ENCODE results near the gene CENATAC.
A peak's percentile ranks its signal among the peaks of the same experiment; 100 is the strongest.
"Not testable (repeated sequence)": the region's sequence is repeated elsewhere in the genome, so short reads cannot be mapped to it uniquely, and the experiment has no call there.

CENATAC gene

DNA sequence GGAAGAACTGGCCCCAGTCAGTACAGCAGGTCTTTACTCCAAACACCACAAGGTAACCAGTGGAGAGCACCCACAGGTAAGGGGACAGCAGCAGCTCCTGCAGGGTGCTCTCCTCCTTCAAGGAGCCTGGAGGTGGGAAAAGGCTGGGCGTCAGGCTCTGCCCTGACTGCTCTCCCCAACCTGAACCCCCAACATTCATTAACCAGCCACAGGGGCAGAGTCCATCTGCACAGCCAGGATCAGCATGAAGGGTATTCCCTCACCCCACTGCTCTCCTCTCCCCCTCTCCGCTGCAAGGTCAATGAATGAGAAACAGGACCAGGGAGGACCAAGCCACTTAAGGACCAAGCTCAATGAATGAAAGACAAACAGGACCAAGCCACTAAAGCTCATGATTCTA is 29.0 kb downstream of the CENATAC start:
- DNase-seq (ENCODE audit: low spot score) = no peak

DNA sequence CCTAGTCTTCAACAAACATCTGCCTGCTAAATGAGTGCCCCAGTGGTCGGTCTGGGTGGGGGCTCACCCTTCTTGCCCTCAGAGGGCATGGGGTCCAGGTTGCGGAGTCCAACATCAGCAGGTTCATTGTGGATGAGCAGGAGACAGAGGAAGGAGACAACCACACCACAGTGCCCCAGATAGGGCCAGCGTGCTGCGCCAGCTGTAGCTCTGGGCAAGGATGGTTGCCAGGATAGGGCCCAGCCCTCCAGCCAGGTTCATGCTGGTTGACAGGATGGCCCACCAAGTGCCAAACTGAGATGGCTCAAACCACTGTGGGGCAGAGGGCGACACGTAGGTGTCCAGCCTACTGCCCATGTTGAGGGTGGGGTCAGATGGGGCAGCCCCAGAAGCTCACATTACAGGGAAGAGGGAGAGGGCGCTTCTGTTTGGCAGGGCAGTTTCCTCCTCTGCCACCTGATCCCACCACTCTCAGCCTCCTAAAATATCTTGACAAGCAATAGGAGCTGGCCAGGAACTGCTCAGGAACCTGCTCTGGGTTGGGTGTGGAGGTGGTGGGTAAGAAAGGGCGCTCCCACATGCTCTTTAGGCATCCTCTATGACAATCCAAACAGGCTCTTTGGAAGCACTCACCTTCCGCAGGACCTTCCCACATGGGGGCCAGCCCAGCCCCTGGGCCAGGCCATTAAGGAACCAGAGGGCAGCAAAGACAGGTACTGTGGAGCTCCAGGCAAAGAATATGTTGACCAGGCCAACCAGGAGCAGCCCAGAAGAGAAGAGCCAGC is 29.8 kb downstream of the CENATAC start:
- DNase-seq (ENCODE audit: low spot score) = no peak

DNA sequence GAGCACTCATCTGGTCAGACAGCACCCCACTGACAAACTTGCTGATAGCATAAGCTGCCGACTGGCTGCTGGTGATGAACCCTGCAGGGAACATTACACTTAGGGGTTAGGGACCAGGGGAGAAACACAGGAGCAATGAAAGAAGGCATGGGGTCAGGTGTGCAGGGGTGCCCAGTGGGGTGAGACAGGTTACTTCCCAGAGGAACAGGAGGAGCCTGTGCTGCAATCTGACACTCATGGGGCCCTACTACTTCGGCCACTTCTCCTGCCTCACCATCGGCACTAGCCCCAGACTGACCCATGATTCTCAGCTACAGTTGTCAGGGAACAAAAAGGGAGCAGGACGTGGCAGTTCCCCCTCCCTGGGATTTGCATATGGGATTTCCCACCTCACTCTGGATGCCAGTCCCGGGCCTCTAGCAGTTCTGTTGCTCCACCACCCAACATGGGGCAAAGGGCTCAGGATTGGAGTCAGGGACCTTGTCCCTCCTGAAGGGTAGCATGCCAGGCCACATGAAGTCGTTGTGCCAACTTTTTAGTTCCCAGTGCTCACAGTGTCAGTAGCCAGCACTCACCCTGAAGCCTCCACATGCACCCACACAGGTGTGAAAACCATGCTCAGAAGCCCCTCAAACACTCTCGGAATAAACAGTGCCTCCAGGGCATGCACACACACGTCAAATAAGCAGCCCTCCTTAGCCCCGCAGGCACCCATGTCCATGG is 30.6 kb downstream of the CENATAC start:
- DNase-seq (ENCODE audit: low spot score) = no peak

DNA sequence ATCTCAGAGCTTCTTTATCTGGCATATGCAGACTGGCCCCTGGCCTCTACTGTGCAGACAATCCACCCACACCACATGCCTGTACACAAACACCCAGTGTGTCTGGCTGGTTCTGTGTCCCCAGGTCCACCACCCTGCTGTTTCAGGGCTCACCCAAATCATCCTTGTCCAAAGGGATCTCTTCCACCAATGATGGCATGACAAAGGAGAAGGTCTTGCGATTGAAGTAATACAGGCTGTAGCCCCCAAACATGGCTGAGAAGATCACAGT is 31.1 kb downstream of the CENATAC start:
- DNase-seq (ENCODE audit: low spot score) = peak; percentile 78

DNA sequence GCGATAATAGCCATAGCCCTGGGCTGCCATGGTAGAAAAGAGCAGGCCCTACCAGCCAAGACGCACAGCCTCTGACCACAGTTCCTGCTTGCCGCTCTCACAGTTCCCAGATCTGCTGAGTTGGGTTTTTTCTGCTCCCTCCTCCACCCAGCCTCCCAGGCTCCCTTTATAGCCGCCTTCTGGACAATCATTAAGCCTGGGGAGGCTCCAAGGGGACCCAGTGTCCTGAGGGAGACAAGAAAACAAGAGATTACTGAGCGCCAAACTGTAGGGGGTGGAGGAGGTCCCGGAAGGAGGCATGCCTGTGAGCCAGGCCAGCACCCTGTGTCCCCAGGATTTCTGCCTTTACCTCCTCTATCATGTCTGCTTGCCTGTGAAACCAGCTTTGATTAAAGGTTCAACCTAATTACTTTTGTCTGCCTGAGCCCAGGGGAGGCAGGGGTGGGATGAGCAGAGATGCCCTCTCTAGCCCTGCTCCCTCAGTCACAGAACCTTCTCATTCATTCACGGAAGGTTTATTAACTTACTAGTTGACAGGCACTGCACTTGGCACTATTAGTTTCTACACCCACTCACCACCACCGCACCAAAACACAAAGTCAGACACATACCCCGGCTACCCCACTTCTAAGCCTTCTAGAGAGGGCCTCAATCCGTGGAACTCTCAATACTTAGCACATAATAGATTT is 31.5 kb downstream of the CENATAC start:
- DNase-seq (ENCODE audit: low spot score) = peak; percentile 30

DNA sequence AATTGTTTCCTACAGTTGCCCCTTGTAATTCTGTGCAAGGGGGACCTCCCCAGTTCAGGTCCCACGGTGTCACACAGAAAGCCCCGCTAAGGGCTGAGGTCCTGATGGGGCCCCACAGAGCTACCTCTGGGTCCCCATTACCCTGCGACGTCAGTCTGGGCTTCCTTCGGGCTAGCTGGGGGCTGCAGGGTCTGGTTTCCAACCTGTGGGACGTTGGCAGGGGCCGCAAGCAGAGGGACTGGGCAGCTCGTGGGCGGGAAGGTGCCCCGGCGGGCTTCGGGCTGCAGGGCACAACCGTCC is 32.0 kb downstream of the CENATAC start:
- DNase-seq (ENCODE audit: low spot score) = no peak

DNA sequence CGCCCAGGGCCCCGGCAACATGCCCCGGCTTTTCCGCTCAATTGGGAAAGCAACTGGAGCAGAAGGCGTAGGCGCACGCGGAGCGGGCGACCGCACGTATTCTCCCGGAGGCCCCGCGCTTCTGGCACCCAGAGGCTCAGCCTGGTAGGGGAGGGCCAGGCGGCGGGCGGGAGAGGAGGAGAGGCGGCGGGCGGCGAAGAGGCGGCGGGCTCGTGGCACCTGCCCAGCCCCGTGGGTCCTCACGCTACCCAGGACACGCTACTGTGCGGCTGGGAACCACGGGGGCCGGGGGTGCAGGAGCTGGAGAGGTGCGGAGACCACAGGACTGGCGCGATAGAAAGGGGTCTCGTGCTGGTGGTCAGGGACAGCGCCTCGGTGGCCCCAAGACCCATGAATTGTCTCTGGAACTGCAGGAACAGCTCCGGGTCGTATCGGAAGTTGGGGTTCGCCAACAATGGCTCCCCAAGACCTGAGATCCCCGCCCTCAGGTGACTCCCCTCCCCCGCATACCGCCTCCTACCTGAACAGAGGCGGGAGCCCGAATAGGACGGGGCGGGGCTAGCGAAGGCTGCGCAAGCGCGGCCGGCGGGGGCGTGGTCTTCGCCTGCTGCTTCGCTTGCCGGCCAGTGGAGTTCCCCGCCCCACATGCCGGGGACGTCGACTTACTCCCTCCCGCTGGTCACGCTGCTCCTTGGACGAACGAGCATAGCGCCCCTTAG is 32.5 kb downstream of the CENATAC start, which contains the start of gene SLC37A4:
Gene SLC37A4, minus strand, starts transcription at position 549 of the 719 bp plus-strand sequence.
- DNase-seq (ENCODE audit: low spot score) = peak; percentile 99

DNA sequence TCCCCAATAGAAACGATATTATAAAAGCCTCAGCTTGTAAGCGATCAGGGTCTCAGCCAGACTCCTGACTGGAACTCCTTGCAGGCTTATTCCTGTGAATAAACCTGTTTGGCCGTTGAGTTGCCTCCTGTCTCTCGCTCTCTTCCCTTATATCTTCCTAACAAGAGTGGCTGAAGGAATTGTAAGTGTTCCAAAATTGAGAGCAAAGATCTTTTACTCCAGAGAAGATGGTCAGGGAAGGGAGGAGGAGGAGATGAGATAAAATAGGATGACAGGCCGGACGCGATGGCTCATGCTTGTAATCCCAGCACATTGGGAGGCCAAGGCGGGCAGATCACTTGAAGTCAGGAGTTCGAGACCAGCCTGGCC is 34.0 kb downstream of the CENATAC start:
- DNase-seq (ENCODE audit: low spot score) = no peak

DNA sequence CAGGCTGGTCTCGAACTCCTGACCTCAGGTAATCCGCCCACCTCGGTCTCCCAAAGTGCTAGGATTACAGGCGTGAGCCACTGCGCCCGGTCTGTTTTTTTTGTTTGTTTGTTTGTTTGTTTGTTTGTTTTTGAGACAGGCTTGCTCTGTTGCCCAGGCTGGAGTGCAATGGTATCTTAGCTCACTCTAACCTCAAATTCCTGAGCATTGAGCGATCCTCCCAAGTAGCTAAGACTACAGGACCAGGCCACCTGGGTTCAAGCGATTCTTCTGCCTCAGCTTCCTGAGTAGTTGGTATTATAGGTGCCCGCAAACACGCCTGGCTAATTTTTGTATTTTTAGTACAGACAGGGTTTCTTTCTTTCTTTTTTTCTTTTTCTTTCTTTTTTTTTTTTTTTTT is 35.5 kb downstream of the CENATAC start:
- not testable (repeated sequence) for DNase-seq (ENCODE audit: low spot score)

DNA sequence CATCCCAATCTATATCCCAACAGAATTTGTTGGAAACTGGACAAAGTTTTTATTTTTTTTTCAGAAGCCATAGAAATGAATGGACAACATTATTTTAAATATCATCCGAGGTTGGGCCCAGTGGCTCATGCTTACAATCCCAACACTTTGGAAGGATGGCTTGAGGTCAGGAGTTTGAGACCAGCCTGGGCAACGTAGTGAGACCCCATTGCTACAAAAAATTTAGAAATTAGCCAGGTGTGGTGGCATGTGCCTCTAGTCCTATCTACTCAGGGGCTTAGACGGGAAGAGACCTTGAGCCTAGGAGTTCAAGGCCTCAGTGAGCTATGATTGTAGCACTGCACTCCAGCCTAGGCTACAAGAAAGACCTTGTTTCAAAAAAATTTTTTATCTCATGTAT is 36.9 kb downstream of the CENATAC start:
- DNase-seq (ENCODE audit: low spot score) = no peak

DNA sequence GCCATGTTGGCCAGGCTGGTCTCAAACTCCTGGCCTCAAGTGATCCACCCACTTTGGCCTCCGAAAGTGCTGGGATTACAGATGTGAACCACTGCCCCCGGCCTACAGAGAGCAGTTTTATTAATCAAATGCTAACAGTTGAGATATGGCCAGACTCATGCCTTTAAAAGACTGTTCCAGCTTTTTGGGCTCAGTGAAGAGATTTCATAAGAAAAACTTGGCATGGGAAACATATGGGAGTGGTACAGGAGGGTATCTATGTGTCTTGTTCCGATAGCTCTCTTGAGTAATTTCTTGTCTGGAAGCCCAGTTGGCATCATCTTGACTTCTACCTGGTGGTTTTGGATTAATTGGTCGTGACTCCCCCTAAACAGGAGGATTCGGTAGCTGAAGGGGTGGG is 40.9 kb downstream of the CENATAC start:
- DNase-seq (ENCODE audit: low spot score) = no peak

DNA sequence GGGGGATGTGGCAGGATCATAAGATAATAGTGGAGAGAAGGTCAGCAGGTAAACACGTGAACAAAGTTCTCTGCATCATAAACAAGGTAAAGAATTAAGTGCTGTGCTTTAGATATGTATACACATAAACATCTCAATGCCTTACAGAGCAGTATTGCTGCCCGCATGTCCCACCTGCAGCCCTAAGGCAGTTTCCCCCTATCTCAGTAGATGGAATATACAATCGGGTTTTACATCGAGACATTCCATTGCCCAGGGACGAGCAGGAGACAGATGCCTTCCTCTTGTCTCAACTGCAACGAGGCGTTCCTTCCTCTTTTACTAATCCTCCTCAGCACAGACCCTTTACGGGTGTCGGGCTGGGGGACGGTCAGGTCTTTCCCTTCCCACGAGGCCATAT is 41.5 kb downstream of the CENATAC start:
- not testable (repeated sequence) for DNase-seq (ENCODE audit: low spot score)

DNA sequence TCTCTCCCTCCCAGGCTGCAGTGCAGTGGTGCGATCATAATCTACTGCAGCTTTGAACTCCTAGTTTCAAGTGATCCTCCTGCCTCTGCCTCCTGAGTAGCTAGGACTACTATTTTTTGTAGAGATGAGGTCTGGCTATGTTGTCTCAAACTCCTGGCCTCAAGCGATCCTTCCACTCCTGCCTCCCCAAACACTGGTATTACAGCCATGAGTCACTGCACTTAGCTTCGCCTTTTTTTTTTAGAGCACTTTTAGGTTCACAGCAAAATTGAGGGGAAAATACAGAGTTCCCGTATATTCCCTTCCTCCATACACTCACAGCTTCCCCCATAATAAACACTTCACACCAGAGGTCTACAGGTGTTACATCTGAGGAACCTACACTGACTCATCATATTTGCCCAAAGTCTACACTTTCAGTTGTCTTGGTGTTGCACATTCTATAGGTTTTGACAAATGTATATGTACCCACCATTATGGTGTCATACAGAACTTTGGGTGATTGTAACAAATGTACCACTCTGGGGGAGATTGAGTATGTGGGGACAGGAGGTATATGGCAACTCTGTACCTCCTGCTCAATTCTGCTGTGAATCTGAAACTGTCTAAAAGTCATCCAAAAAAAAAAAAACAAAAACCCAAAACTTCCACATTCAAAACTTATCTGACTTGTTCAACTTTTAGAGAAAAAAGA is 44.0 kb downstream of the CENATAC start:
- no peak for DNase-seq (ENCODE audit: low spot score)

DNA sequence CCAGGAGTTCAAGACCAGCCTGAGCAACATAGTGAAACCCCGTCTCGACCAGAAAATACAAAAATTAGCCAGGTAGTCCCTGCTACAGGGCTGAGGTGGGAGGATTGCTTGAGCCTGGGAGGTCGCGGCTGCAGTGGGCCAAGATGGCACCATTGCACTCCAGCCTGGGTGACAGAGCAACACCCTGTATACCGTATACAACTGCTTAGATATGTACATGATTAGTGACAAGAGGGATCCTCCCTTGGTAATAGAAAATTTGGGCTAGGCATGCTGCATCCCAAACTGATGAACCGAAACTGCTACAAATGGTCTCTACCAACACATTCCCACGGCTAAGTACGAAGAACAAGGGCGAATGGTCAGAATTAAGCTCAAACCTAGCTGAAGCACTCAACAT is 45.0 kb downstream of the CENATAC start:
- DNase-seq (ENCODE audit: low spot score) = no peak

DNA sequence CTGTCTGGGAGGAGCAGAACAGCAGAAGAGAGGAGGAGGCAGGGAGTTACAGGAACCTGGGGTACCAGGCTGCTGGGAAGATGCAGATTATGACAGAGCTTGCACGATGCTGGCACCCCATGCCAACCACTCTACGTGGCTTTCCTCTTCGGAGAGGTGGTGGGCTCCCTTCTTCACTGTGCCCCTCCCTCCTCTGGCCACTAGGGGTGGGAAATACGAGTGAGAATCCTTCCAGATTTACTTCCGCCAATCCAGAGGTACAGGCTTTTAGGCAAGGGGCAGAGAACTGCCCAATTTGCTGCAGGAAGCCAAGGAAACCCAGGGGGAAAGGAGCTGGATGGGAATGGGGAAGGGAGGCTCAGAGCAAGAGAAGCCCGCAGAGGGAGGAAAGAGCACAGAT is 46.8 kb downstream of the CENATAC start:
- DNase-seq (ENCODE audit: low spot score) = no peak

DNA sequence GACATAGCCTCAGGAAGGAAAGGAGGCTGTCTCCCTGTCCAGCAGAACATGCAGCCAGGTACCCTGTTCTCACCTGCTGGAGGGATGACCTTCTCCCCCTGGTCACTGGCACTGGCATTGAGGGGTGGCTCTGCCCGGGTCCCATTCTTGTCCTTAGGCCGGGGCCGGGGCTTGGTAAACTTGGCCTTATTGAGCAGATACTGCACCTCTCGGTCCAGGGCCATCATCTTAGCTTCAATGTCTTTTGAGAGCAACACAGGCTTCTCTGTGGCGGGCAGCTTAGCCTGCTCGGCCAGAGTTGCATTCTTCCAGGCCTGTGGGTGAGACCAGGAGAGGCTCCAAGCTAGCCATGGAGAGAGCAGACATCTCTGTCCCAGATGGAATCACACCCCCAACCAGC is 48.6 kb downstream of the CENATAC start:
- DNase-seq (ENCODE audit: low spot score) = no peak

DNA sequence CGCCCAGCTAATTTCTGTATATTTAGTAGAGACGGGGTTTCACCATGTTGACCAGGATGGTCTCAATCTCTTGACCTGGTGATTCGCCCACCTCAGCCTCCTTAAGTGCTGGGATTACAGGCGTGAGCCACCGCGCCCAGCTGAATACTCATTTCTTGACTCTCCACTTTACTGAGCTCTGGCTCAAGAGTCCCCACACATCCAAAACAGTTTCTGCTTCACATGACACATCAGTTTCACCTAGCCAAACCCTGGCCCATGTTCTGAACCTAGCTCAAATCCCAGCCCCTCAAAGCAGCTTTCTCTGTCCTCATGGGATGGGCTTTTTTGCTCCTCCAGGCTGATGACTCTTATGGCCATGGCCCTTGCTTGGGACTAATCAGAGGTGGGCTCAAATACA is 49.3 kb downstream of the CENATAC start:
- DNase-seq (ENCODE audit: low spot score) = no peak

DNA sequence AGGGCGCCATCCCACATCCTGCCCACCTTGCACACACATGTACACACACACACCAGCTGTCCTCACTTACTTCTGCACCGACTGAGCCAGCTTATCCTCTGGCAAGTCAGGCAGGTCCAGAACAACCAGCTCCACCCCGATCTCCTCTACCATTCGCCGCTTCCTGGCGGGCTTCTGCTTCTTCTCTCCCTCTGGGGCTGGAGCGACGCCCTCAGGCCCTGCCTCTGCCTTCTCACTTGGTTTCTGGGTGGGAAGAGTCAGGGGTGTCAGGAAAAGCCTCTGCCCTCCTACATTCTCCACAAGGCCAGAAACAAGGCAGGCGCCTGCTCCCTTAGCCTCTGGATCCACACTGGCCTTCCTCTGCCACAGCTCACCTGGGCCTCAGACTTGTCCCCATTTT is 50.7 kb downstream of the CENATAC start:
- DNase-seq (ENCODE audit: low spot score) = no peak

DNA sequence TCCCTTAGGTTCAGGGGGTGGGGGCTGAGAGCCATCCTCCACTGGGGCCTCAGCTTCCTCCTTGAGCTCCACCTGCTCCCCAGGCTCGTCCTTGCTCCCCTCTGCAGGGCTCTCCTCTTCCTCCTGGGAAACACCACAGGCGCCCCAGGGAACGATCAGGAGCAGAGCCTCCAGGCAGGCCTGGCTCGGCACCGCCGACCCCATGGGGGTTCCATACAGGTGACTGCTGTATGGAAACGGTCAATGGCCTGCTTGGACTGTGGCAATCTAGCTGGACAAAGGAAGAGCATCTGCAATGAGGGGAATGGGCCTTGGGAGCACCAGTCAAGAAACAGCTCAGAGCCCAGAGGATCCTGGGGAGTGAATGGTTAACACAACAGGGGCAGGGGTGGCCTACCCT is 51.1 kb downstream of the CENATAC start:
- no peak for DNase-seq (ENCODE audit: low spot score)

DNA sequence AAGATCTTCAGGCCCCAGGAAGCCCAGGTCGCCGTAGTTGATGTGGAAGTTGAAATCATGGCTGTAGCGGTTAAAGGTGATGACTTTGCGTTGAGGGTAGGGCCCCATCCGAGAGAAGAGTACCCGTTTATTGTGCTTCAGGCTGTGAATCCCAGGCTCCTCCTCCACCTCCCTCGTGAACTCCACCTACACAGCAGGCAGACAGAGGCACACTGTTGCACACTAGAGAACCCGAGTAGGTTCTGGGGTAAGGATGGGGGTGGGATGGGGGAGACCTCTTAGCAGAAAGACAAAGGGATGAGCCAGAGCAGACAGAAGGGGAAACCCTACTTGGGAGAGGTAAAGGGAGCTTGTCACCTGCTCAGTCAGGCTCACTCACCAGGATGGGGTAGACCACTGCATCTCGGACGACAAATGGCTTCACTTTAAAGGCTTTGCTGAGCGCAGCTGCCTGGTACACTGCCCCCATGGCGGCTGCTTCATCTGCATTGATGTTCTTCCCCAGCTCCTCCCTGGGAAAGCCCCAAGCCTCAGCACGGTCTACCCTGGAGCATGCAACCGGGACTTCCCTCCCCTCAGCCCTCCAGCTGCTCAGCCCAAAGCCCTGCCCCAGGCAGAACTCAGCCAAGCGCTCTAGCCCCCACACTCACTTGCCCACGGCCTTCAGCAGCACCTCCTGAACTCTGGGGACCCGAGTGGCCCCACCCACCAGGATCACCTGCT is 53.7 kb downstream of the CENATAC start:
- no peak for DNase-seq (ENCODE audit: low spot score)

DNA sequence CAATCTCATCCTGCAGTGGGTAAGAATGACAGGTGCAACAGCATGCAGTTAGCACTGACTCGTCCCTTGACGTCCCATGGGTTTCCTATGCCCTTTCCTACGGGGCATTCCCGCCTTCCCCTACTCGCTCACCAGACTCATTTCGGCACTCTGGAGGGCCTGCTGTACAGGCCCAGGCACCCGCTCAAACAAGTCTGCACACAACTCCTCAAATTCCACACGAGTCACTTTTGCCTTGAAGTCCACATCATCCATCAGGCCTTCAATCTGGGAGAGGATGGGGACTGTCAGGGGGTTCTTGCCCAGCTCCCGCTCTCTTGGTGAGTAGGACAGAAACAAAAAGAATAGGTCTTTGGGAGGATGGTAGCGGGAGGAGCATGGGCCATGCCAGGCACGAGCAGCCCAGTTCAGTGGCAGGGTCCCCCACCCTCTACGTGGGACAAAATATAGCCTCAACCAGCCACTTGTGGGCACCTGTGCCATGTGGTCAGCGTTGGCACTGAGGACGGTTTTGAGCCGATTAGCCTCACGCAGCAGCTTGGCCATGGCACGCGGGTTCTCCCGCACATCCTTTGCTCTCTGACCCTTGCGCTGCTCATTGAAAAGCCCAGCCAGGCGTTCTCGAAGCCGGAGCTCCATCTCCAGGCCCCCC is 54.4 kb downstream of the CENATAC start:
- DNase-seq (ENCODE audit: low spot score) = no peak

All from hematopoietic multipotent progenitor cell treated with erythropoietin and hydrocortisone succinate and interleukin-3 and kit ligand, for 15 days (in vitro differentiated cells).